Measurements from ENCODE around the gene NXN. TPM values are rescaled to one million over a fixed set of nuclear protein-coding genes. Genes with fewer than 3 reads are reported as not detected.

Gene NXN
- polyA plus RNA-seq, 1 of the 3 experiments (the other 2 are of a cell fraction): 23.9 TPM

DNA sequence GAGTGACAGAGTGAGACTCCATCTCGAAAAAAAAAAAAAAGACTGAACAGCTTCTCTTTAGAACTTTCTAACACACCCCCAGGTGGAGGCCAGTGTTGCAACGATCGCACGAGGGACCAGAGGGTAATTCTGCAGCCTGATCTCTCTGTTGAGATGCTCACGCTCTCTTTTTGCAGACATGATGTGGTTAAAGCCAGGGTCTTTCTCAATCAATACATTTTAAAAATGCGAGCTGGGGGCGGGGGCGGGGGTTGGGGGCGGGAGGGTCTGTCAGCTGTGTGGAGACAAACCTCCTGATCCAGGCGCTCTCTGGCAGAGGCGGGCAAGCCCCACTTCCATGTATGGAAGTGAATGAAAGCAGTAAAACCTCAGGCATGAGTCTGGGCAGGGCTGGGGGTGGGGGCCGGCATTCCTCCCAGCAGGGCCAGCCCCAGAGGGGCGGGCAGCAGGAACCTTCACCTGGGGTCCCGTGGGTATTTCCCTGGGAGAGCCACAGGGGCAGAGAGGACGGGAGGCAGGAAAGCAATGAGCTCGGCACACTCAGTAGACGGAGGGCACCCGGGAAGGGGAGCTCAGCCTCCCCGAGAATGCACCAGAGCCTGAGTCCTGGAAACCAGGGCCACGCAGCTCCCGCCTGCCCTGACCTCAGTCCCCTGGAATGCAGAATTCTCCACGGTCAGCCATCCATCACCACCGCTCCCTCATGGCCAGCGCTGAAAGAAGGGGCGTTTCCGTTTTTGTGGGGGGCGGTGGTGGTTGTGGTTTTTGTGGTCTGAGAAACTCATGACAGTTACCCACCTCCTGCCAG is 28.0 kb downstream of the NXN start (continued):
- TF ChIP-seq NFIC (IDR thresholded peaks at IDR 0.05; ENCODE audit: borderline replicate concordance) (peak; percentile 87), FOXM1 (IDR thresholded peaks at IDR 0.05; ENCODE audit: low read depth) (0 out of 2 replicates have a peak, but pooled peaks have one; percentile 31), CHD2 (IDR thresholded peaks at IDR 0.05; ENCODE audit: low read length, partially characterized antibody) (no peak), TAF1 (IDR thresholded peaks at IDR 0.05; ENCODE audit: borderline replicate concordance, low read depth, low read length) (no peak), RAD21 (IDR thresholded peaks at IDR 0.05; ENCODE audit: low read length) (no peak), GABPA (IDR thresholded peaks at IDR 0.05; ENCODE audit: low read depth) (no peak)
- TF ChIP-seq, protein P1, sequence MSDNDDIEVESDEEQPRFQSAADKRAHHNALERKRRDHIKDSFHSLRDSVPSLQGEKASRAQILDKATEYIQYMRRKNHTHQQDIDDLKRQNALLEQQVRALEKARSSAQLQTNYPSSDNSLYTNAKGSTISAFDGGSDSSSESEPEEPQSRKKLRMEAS (IDR thresholded peaks at IDR 0.05; ENCODE audit: low read depth): peak; percentile 65
- TF ChIP-seq, protein P2, sequence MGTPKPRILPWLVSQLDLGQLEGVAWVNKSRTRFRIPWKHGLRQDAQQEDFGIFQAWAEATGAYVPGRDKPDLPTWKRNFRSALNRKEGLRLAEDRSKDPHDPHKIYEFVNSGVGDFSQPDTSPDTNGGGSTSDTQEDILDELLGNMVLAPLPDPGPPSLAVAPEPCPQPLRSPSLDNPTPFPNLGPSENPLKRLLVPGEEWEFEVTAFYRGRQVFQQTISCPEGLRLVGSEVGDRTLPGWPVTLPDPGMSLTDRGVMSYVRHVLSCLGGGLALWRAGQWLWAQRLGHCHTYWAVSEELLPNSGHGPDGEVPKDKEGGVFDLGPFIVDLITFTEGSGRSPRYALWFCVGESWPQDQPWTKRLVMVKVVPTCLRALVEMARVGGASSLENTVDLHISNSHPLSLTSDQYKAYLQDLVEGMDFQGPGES (IDR thresholded peaks at IDR 0.05; ENCODE audit: low read depth, low read length): no peak
- TF ChIP-seq, protein P3, sequence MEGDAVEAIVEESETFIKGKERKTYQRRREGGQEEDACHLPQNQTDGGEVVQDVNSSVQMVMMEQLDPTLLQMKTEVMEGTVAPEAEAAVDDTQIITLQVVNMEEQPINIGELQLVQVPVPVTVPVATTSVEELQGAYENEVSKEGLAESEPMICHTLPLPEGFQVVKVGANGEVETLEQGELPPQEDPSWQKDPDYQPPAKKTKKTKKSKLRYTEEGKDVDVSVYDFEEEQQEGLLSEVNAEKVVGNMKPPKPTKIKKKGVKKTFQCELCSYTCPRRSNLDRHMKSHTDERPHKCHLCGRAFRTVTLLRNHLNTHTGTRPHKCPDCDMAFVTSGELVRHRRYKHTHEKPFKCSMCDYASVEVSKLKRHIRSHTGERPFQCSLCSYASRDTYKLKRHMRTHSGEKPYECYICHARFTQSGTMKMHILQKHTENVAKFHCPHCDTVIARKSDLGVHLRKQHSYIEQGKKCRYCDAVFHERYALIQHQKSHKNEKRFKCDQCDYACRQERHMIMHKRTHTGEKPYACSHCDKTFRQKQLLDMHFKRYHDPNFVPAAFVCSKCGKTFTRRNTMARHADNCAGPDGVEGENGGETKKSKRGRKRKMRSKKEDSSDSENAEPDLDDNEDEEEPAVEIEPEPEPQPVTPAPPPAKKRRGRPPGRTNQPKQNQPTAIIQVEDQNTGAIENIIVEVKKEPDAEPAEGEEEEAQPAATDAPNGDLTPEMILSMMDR (IDR thresholded peaks at IDR 0.05): no peak

DNA sequence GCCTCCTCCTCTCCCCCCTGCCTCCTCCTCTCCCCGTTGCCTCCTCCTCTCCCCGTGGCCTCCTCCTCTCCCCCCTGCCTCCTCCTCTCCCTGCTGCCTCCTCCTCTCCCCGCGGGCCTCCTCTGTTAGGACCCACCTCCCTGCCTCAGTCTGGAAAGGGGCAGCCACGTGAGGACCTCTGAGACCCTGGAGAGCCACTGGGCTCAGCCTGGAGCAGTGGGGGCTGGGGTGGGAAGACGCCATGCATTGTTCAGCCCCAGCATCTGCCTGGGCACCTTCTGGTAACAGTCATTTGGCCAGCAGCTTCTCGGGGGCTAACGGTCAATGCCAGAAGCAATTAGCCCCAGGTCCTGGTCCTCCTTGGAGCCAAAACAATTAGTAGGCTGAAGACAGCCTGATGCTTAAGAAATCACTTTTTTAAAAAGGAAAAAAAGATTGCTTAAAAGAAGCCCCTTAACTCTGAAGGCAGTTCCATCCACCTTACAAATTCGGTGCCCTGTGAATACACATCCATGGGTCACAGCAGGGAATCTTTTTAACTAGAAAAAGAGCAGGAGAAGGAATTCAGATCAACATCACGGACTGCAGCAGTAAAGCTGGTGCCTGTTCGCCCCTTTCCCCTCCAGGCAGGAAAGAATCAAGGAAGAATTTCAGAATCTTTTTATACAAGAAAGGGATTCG is 29.8 kb downstream of the NXN start:
- H3K9ac ChIP-seq: no peak overlapping the region
- no peak for DNase-seq
- ChIA-PET CTCF (interaction anchor here (0.9 kb wide), 1 partner anchor 18 kb away, joined by 3 read pairs; no protein-coding TSS in a partner anchor), POLR2A (no interaction called here)
- H3F3A ChIP-seq (replicated peaks; ENCODE audit: insufficient read depth): peaks cover 10% of the 10 kb centered on the region
- 0 out of 2 replicates have a peak, but pooled peaks cover 5% of the 10 kb centered on the region for H3K79me2 ChIP-seq (ENCODE audit: insufficient read depth)
- H3K36me3 ChIP-seq (replicated peaks in 1 of 2; ENCODE audit: control insufficient read depth in 1 of 2, insufficient read depth in 2 of 2, low read length in 1 of 2): no peaks in the 10 kb centered on the region
- no peak for TF ChIP-seq MEF2A (IDR thresholded peaks at IDR 0.05; ENCODE audit: borderline replicate concordance, low read depth)
- TF ChIP-seq, protein P4, sequence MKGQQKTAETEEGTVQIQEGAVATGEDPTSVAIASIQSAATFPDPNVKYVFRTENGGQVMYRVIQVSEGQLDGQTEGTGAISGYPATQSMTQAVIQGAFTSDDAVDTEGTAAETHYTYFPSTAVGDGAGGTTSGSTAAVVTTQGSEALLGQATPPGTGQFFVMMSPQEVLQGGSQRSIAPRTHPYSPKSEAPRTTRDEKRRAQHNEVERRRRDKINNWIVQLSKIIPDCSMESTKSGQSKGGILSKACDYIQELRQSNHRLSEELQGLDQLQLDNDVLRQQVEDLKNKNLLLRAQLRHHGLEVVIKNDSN (IDR thresholded peaks at IDR 0.05; ENCODE audit: borderline replicate concordance, low read depth): no peak
- H3K4me3 ChIP-seq (ENCODE audit: low read depth in 2 of 2, low read length in 1 of 2): no peak overlapping the region
- no peaks in the 10 kb centered on the region for H3K9me3 ChIP-seq
- peaks cover 12% of the 10 kb centered on the region; the same call in 1 of the 2 replicates for H4K20me1 ChIP-seq (ENCODE audit: insufficient read depth)
- no peak overlapping the region for H3K27ac ChIP-seq (ENCODE audit: low read depth in 2 of 2, low read length in 1 of 2)
- peaks cover 3 to 17% of the 10 kb centered on the region in 2 experiments; a peak in 2 of 4 replicates for H3K4me1 ChIP-seq (ENCODE audit: control insufficient read depth in 1 of 2, insufficient read depth in 2 of 2, low read depth in 1 of 2, low read length in 1 of 2)
- H3K9me2 ChIP-seq: no peaks in the 10 kb centered on the region
- H2AFZ ChIP-seq (ENCODE audit: low read depth): no peak overlapping the region
- H3K4me2 ChIP-seq: no peak overlapping the region
- peaks cover 20% of the 10 kb centered on the region; the same call in 1 of the 2 replicates for H3K27me3 ChIP-seq (ENCODE audit: insufficient read depth)
- WGBS (ENCODE audit: low lambda C conversion rate): 48% methylated on average over 11 of the region's 12 CpGs
